ENCODE data around the gene CASKIN2. TPM values are rescaled to one million over a fixed set of nuclear protein-coding genes. Genes with fewer than 3 reads are reported as not detected.

Gene CASKIN2
- total and polyA plus RNA-seq, 2 of the 4 experiments (the other 2 are of a cell fraction), result 2.9 to 6.9 TPM

- Histone ChIP-seq H3K4ac (ENCODE audit: low read depth, low read length) (no peak overlapping the region), H4K91ac (ENCODE audit: insufficient read depth, low read depth, low read length) (no peak overlapping the region), H3K56ac (ENCODE audit: extremely low read depth, insufficient read depth, low read length) (no peak overlapping the region), H3K9me3 (ENCODE audit: control insufficient read depth, insufficient read depth, low read length) (no peaks in the 10 kb centered on the region), H2BK5ac (ENCODE audit: low read depth, low read length, poor library complexity, severe bottlenecking) (no peak overlapping the region), H2AK5ac (ENCODE audit: low read depth, low read length) (no peak overlapping the region), H3K23ac (ENCODE audit: low read depth, low read length) (no peak overlapping the region), H3K4me3 (ENCODE audit: insufficient read depth, low read depth, low read length) (no peak overlapping the region), H3K79me1 (ENCODE audit: low read depth in 1 of 2, low read length in 2 of 2) (peaks cover 0 to 7% of the 10 kb centered on the region in 2 experiments; a peak in 2 of 4 replicates), H3K9ac (ENCODE audit: low read depth, low read length) (no peak overlapping the region), H3K4me1 (ENCODE audit: control insufficient read depth, insufficient read depth, low read length) (no peaks in the 10 kb centered on the region), H4K5ac (ENCODE audit: low read depth, low read length) (no peak overlapping the region), H3K4me2 (ENCODE audit: low read depth, low read length) (no peak overlapping the region), H3K27me3 (ENCODE audit: control insufficient read depth, insufficient read depth, low read length) (no peaks in the 10 kb centered on the region), H2BK120ac (ENCODE audit: low read depth, low read length) (no peak overlapping the region), H2BK15ac (ENCODE audit: low read depth, low read length) (no peak overlapping the region), H3K9me1 (ENCODE audit: insufficient read depth, low read length) (no peaks in the 10 kb centered on the region; the same call in none of the 2 replicates), H3K18ac (ENCODE audit: low read depth, low read length) (no peak overlapping the region), H2BK20ac (ENCODE audit: low read depth, low read length) (no peak overlapping the region), H4K8ac (ENCODE audit: low read depth in 2 of 2, low read length in 2 of 2) (no peak overlapping the region), H3K36me3 (ENCODE audit: control insufficient read depth, insufficient read depth, low read length) (peaks cover 28% of the 10 kb centered on the region), H3K27ac (ENCODE audit: insufficient read depth, low read length) (no peak overlapping the region), H4K20me1 (ENCODE audit: insufficient read depth, low read length) (no peaks in the 10 kb centered on the region; the same call in 1 of the 2 replicates), H2AK9ac (replicated peaks; ENCODE audit: low read depth, low read length, poor library complexity) (no peak overlapping the region), H2AFZ (replicated peaks; ENCODE audit: low read length, poor library complexity) (no peak overlapping the region), H3K14ac (replicated peaks; ENCODE audit: low read depth, low read length) (no peak overlapping the region)
- dilution Hi-C loops (cut with HindIII; ENCODE audit: low sequenced_read_pairs, unreplicated experiment), result no loop called here
- BruUV-seq (replicated peaks), result no TSS peak
- DNase-seq, result no peak
- TF ChIP-seq CHD1 (IDR thresholded peaks at IDR 0.05; ENCODE audit: low read depth, low read length) (no peak), MAFK (IDR thresholded peaks at IDR 0.05; ENCODE audit: low read depth, low read length) (no peak)
- in situ Hi-C loops (cut with MboI; ENCODE audit: low sequenced_read_pairs), result no loop called here
- WGBS, 2 experiments (ENCODE audit: extremely low coverage in 2 of 2, insufficient read length in 1 of 2), result 83% methylated on average over 6 of the region's 14 CpGs; no CpG with 5 or more reads in 1 of the 2 experiments
- intact Hi-C loops (cut with micrococcal nuclease), result no loop called here
- no peak for ATAC-seq (ENCODE audit: low read depth)
- ChIA-PET POLR2A (ENCODE audit: unreplicated experiment) (no interaction called here), CTCF (interaction anchor here (0.7 kb wide), 1 partner anchor 47 kb away, joined by 3 read pairs; no protein-coding TSS in a partner anchor)
Measured at GRCh38 chr17:75489511-75489955, 25.8 kb downstream of the CASKIN2 start.

Measured in IMR-90 (cell line).